HL-60 (cell line): Measurements from ENCODE around the gene ONECUT1.

ENCODE experiments used
- DNase-seq, 2 experiments: peaks; one replicate each; pipeline ENCODE4 v3.0.0-alpha.2; 2010 to 2020; ENCODE audit warnings: low read depth in 1 of 2, low spot score in 1 of 2
- H3K27ac ChIP-seq: fragments of 250-450 bp; sonication (Bioruptor Pico); replicated peaks from 2 replicates; pipeline ENCODE4 v1.5.1; 2020; ENCODE audit warnings: mild to moderate bottlenecking, moderate library complexity
- H3K27me3 ChIP-seq: fragments of 250-450 bp; sonication (Bioruptor Pico); 2 replicates; pipeline ENCODE4 v1.5.1; 2021; ENCODE audit warnings: mild to moderate bottlenecking, moderate library complexity; ENCODE audit not compliant: insufficient read depth, poor library complexity, severe bottlenecking
- H3K4me3 ChIP-seq: replicated peaks from 2 replicates; pipeline ENCODE4 v1.5.1; 2011; ENCODE audit warnings: mild to moderate bottlenecking, control low read depth, low read length; ENCODE audit not compliant: insufficient read depth
- CTCF ChIP-seq: IDR thresholded peaks from one replicate; pipeline ENCODE4 v1.5.1; 2011; ENCODE audit warnings: low read length, control low read depth, inconsistent platforms; ENCODE audit not compliant: insufficient read depth
- GABPA ChIP-seq: IDR thresholded peaks from 2 replicates; pipeline ENCODE4 v1.6.1; 2012; ENCODE audit warnings: low read depth
- POLR2AphosphoS5 ChIP-seq: IDR thresholded peaks from 2 replicates; pipeline ENCODE4 v1.6.1; 2012; ENCODE audit warnings: low read depth
- REST ChIP-seq: IDR thresholded peaks from 2 replicates; pipeline ENCODE4 v1.6.1; 2012; ENCODE audit warnings: low read depth; ENCODE audit not compliant: insufficient replicate concordance
- SPI1 ChIP-seq: IDR thresholded peaks from 2 replicates; pipeline ENCODE4 v1.6.1; 2012; ENCODE audit warnings: low read depth, mild to moderate bottlenecking, borderline replicate concordance

The ONECUT1 gene

GRCh38 chr15:52787549-52788098, 2.5 kb downstream of the ONECUT1 start:
- Histone ChIP-seq H3K4me3 (no peak overlapping the region), H3K27me3 (peaks cover 85% of the 10 kb centered on the region), H3K27ac (no peak overlapping the region)
- DNase-seq = no peak
- TF ChIP-seq POLR2AphosphoS5 = no peak
- no peak for TF ChIP-seq SPI1
- TF ChIP-seq GABPA = no peak
- no peak for TF ChIP-seq CTCF
- TF ChIP-seq REST = no peak

GRCh38 chr15:52787123-52787503, 3.0 kb downstream of the ONECUT1 start:
- no peak for DNase-seq
- Histone ChIP-seq H3K27ac (no peak overlapping the region), H3K4me3 (no peak overlapping the region), H3K27me3 (peaks cover 88% of the 10 kb centered on the region)
- TF ChIP-seq CTCF = no peak
- TF ChIP-seq GABPA = no peak
- no peak for TF ChIP-seq REST
- TF ChIP-seq POLR2AphosphoS5 = no peak
- no peak for TF ChIP-seq SPI1

- Histone ChIP-seq H3K27me3 (peaks cover 88% of the 10 kb centered on the region), H3K27ac (no peak overlapping the region), H3K4me3 (no peak overlapping the region)
- TF ChIP-seq GABPA = no peak
- no peak for TF ChIP-seq REST
- no peak for TF ChIP-seq POLR2AphosphoS5
- no peak for TF ChIP-seq CTCF
- no peak for TF ChIP-seq SPI1
- no peak for DNase-seq
Observed at GRCh38 chr15:52786436-52787122, 3.6 kb downstream of the ONECUT1 start.
